GM15510 (cell line): ENCODE results near the gene STXBP2.

ENCODE experiments used
- POLR2A ChIP-seq: IDR thresholded peaks from 3 replicates; pipeline ENCODE4 v1.6.1; 2011; ENCODE audit warnings: borderline replicate concordance; ENCODE audit not compliant: insufficient read length; ENCODE audit errors: extremely low read depth

Gene STXBP2

GRCh38 chr19:7607212-7607873 is 29.6 kb upstream of the STXBP2 start:
- TF ChIP-seq POLR2A, result no peak

GRCh38 chr19:7607874-7608560 is 28.9 kb upstream of the STXBP2 start:
- TF ChIP-seq POLR2A, result no peak

- TF ChIP-seq POLR2A, result no peak
Measured at GRCh38 chr19:7610491-7611240, 26.2 kb upstream of the STXBP2 start.

GRCh38 chr19:7611541-7612279 is 25.2 kb upstream of the STXBP2 start:
- no peak for TF ChIP-seq POLR2A

- no peak for TF ChIP-seq POLR2A
Measured at GRCh38 chr19:7612282-7613274, 24.3 kb upstream of the STXBP2 start.

- no peak for TF ChIP-seq POLR2A
Measured at GRCh38 chr19:7614859-7615741, 21.8 kb upstream of the STXBP2 start.

GRCh38 chr19:7617172-7617571 is 19.7 kb upstream of the STXBP2 start:
- no peak for TF ChIP-seq POLR2A

GRCh38 chr19:7617735-7618134 is 19.2 kb upstream of the STXBP2 start:
- no peak for TF ChIP-seq POLR2A

GRCh38 chr19:7618348-7618747 is 18.6 kb upstream of the STXBP2 start:
- TF ChIP-seq POLR2A, result no peak

GRCh38 chr19:7618771-7619510 is 18.0 kb upstream of the STXBP2 start:
- no peak for TF ChIP-seq POLR2A

- no peak for TF ChIP-seq POLR2A
Measured at GRCh38 chr19:7619671-7620441, 17.1 kb upstream of the STXBP2 start.
